Measurements from ENCODE around the gene SYPL2.
A peak's percentile ranks its signal among the peaks of the same experiment; 100 is the strongest.

The SYPL2 gene

DNA sequence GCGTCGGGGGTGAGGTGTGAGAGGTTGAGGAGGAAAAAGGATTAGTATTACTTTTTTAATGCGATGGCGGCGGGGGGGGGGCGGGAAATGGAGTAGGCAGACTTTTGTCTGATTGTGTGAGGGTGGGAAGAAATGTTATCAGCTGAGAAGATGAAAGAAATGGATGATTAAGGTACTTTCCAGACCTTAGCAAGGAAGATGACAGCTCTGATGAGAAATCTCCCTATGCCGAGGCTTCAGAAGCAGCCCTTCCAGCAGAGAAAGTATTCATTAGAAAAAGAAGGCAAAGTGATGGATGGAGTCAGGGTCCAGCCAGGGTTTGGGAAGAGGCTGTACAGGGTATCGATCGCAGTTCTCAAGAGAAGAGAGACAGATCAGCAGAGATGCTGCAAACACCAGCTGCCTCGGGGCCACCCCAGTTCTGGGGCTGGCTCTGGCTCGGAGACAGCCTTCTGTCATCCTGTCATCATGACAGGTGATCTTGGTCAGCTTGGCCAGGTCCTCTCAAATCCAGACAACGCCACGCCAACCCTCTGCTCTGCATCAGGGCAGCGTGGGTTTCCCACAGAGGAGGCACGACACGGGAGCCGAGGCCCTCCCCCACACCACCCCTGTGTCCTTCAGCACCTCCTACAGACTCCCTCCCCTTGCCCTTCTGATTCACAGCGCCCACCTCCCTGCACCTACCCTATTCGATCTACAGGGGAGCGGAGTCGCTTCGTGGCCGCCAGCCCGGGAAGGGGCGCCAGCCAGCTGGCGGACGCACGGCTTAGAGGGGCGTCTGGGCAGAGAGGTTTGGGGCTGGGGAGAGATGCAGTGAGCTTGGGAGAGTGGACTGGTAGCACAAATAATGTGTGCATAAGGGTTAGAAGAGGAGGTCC, 16.7 kb downstream of the SYPL2 start:
- Histone ChIP-seq H3K9me3 (ENCODE audit: insufficient read depth, low read depth, low read length) (no peaks in the 10 kb centered on the region), H3K36me3 (ENCODE audit: insufficient read depth, low read length) (no peaks in the 10 kb centered on the region), H3K4me2 (ENCODE audit: low read depth, low read length, poor library complexity, severe bottlenecking) (peak overlapping the region; percentile 100), H3K4me3 (ENCODE audit: low read length, poor library complexity, severe bottlenecking) (peak overlapping the region; percentile 84), H4K20me1 (ENCODE audit: insufficient read depth, low read length, poor library complexity, severe bottlenecking) (no peaks in the 10 kb centered on the region), H3K4me1 (ENCODE audit: insufficient read depth, low read length, poor library complexity, severe bottlenecking) (peaks cover 26% of the 10 kb centered on the region), H2AFZ (ENCODE audit: low read length) (peak overlapping the region; percentile 97), H3K9me2 (replicated peaks; ENCODE audit: low read depth, low read length) (no peaks in the 10 kb centered on the region), H3F3A (ENCODE audit: low read depth) (no peaks in the 10 kb centered on the region), H3K27me3 (ENCODE audit: insufficient read depth, low read length, poor library complexity, severe bottlenecking) (no peaks in the 10 kb centered on the region), H3K9ac (ENCODE audit: low read depth, low read length, poor library complexity, severe bottlenecking) (peak overlapping the region; percentile 66), H3K79me2 (ENCODE audit: insufficient read depth, low read length) (no peaks in the 10 kb centered on the region; the same call in 1 of the 2 replicates)
- no peak for TF ChIP-seq EZH2phosphoT487 (IDR thresholded peaks at IDR 0.05; ENCODE audit: borderline replicate concordance)
- TF ChIP-seq, protein P1, sequence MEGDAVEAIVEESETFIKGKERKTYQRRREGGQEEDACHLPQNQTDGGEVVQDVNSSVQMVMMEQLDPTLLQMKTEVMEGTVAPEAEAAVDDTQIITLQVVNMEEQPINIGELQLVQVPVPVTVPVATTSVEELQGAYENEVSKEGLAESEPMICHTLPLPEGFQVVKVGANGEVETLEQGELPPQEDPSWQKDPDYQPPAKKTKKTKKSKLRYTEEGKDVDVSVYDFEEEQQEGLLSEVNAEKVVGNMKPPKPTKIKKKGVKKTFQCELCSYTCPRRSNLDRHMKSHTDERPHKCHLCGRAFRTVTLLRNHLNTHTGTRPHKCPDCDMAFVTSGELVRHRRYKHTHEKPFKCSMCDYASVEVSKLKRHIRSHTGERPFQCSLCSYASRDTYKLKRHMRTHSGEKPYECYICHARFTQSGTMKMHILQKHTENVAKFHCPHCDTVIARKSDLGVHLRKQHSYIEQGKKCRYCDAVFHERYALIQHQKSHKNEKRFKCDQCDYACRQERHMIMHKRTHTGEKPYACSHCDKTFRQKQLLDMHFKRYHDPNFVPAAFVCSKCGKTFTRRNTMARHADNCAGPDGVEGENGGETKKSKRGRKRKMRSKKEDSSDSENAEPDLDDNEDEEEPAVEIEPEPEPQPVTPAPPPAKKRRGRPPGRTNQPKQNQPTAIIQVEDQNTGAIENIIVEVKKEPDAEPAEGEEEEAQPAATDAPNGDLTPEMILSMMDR (conservative IDR thresholded peaks at IDR 0.05; ENCODE audit: low read length), result peak; percentile 49

DNA sequence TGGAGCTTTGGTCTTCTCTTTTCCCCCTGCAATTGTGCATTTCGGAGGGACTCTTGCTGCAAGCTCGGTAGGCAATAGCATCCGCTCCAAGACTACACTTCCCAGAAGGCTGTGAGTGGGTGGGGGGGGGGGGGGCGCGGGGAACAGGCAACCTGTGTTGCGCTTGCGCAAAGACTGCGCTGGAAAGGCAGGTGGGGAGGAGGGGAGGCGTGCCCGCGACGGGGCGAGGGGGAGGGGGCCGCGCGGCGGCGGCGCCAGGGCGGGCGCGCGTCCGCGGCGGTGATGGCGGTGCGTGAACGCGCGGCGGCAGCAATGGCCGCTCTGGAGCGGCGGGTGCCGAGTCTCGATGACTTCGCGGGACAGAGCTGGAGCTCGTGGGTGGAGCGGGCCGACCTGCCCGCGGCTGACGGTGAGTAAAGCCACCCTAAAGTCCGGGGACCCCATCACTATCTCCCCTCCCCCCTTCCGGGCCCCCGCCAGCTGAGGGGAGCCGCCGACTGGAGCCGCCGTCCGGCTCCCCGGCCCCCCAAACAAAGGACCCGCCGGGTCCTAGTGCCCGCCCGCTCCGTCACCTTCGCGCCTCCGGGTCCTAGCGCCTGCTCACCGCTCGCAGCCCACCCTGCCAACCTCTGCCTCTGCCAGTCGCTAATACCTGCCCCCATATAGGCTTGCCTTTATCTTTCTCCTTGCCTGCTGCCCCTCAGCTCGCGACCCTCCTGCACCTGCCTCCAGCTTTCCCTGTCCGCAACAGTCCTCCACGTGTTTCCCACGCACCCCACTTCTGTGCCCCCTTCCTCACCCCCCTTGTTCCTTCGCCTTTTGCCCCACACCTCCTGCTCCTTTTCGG, 17.5 kb downstream of the SYPL2 start, which contains the start of gene ATXN7L2:
Gene ATXN7L2 (plus strand): TSS at position 234 of the 847 bp plus-strand sequence. CDS start 49 bp downstream, at position 283.
- Histone ChIP-seq H3F3A (ENCODE audit: low read depth) (no peaks in the 10 kb centered on the region), H3K9me3 (ENCODE audit: insufficient read depth, low read depth, low read length) (no peaks in the 10 kb centered on the region), H2AFZ (ENCODE audit: low read length) (peak within 1 kb of the TSS; percentile 97), H3K4me3 (ENCODE audit: low read length, poor library complexity, severe bottlenecking) (peak within 1 kb of the TSS; percentile 89), H3K9me2 (replicated peaks; ENCODE audit: low read depth, low read length) (no peaks in the 10 kb centered on the region), H3K4me2 (ENCODE audit: low read depth, low read length, poor library complexity, severe bottlenecking) (peak within 1 kb of the TSS; percentile 100), H4K20me1 (ENCODE audit: insufficient read depth, low read length, poor library complexity, severe bottlenecking) (no peaks in the 10 kb centered on the region), H3K36me3 (ENCODE audit: insufficient read depth, low read length) (no peaks in the 10 kb centered on the region; the same call in 1 of the 2 replicates), H3K27me3 (ENCODE audit: insufficient read depth, low read length, poor library complexity, severe bottlenecking) (no peaks in the 10 kb centered on the region), H3K4me1 (ENCODE audit: insufficient read depth, low read length, poor library complexity, severe bottlenecking) (peaks cover 23% of the 10 kb centered on the region), H3K9ac (ENCODE audit: low read depth, low read length, poor library complexity, severe bottlenecking) (peak within 1 kb of the TSS; percentile 75), H3K79me2 (ENCODE audit: insufficient read depth, low read length) (no peaks in the 10 kb centered on the region; the same call in 1 of the 2 replicates)
- TF ChIP-seq, protein P1 (conservative IDR thresholded peaks at IDR 0.05; ENCODE audit: low read length), result no peak
- no peak for TF ChIP-seq EZH2phosphoT487 (IDR thresholded peaks at IDR 0.05; ENCODE audit: borderline replicate concordance)

DNA sequence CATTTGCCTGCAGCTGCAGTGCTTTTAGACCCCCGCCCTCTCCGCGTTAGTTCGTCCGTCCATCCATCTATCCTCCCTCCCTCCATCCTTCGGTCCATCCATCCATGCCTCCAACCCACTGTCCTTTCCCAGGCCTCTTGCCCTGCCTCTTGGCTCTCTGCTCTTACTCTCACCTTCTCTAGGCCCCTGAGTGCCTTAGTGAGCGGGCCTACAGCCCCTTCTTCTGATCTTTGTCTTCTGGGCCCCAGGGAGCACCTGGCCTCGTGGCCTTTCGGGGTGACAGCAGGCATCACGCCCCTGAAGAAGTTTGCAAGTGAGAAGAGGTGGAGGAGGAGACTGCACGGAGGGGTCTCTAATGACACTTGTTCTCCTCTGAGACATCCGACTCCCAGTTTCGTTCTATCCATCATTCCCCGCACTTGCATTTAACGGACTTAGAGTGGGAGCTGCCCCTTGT, 18.2 kb downstream of the SYPL2 start:
- Histone ChIP-seq H3K36me3 (ENCODE audit: insufficient read depth, low read length) (no peaks in the 10 kb centered on the region; the same call in 1 of the 2 replicates), H3F3A (ENCODE audit: low read depth) (no peaks in the 10 kb centered on the region), H3K9me2 (replicated peaks; ENCODE audit: low read depth, low read length) (no peaks in the 10 kb centered on the region), H3K27me3 (ENCODE audit: insufficient read depth, low read length, poor library complexity, severe bottlenecking) (no peaks in the 10 kb centered on the region), H3K4me1 (ENCODE audit: insufficient read depth, low read length, poor library complexity, severe bottlenecking) (peaks cover 23% of the 10 kb centered on the region), H4K20me1 (ENCODE audit: insufficient read depth, low read length, poor library complexity, severe bottlenecking) (no peaks in the 10 kb centered on the region), H2AFZ (ENCODE audit: low read length) (peak overlapping the region; percentile 95), H3K79me2 (ENCODE audit: insufficient read depth, low read length) (no peaks in the 10 kb centered on the region; the same call in 1 of the 2 replicates), H3K4me3 (ENCODE audit: low read length, poor library complexity, severe bottlenecking) (peak overlapping the region; percentile 89), H3K9ac (ENCODE audit: low read depth, low read length, poor library complexity, severe bottlenecking) (peak overlapping the region; percentile 75), H3K4me2 (ENCODE audit: low read depth, low read length, poor library complexity, severe bottlenecking) (peak overlapping the region; percentile 97), H3K9me3 (ENCODE audit: insufficient read depth, low read depth, low read length) (no peaks in the 10 kb centered on the region)
- TF ChIP-seq EZH2phosphoT487 (IDR thresholded peaks at IDR 0.05; ENCODE audit: borderline replicate concordance), result no peak
- TF ChIP-seq, protein P1 (conservative IDR thresholded peaks at IDR 0.05; ENCODE audit: low read length), result no peak

All from Loucy (cell line).